Measurements from ENCODE around the gene NOL4L. TPM values are rescaled to one million over a fixed set of nuclear protein-coding genes. Genes with fewer than 3 reads are reported as not detected.

The NOL4L gene
- total RNA-seq, 1 donor from 2014 or later = 90.6 TPM

- H3K9me3 Mint-ChIP-seq = peaks cover 15% of the 10 kb centered on the region
- TF ChIP-seq, protein P1, sequence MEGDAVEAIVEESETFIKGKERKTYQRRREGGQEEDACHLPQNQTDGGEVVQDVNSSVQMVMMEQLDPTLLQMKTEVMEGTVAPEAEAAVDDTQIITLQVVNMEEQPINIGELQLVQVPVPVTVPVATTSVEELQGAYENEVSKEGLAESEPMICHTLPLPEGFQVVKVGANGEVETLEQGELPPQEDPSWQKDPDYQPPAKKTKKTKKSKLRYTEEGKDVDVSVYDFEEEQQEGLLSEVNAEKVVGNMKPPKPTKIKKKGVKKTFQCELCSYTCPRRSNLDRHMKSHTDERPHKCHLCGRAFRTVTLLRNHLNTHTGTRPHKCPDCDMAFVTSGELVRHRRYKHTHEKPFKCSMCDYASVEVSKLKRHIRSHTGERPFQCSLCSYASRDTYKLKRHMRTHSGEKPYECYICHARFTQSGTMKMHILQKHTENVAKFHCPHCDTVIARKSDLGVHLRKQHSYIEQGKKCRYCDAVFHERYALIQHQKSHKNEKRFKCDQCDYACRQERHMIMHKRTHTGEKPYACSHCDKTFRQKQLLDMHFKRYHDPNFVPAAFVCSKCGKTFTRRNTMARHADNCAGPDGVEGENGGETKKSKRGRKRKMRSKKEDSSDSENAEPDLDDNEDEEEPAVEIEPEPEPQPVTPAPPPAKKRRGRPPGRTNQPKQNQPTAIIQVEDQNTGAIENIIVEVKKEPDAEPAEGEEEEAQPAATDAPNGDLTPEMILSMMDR (IDR thresholded peaks at IDR 0.05; ENCODE audit: unreplicated experiment) = no peak
- H3K4me1 Mint-ChIP-seq = peaks cover 5% of the 10 kb centered on the region
Observed at GRCh38 chr20:32553618-32554017, 31.5 kb downstream of the NOL4L start.

DNA sequence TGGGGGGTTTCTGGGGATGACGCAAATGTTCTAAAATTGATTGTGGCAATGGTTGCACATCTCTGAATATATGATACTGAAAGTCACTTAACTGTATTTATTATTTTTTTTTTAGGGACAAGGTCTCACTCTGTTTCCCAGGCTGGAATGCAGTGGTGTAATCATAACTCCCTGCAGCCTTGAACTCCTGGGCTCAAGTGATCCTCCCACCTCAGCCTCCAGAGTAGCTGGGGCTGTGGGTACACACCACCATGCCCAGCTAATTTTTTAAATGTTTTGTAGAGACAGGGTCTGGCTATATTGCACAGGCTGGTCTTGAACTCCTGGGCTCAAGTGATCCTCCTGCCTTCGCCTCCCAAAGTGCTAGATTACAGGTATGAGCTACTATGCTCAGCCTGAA, 33.4 kb downstream of the NOL4L start:
- TF ChIP-seq, protein P1 (IDR thresholded peaks at IDR 0.05; ENCODE audit: unreplicated experiment) = no peak
- no peaks in the 10 kb centered on the region for H3K4me1 Mint-ChIP-seq

More at GRCh38 chr20:32553618-32554017, 31.5 kb downstream of the NOL4L start:
- Mint-ChIP-seq H3K27me3 (ENCODE audit: low read depth) (no peaks in the 10 kb centered on the region), H3K4me3 (no peak overlapping the region), H3K36me3 (peaks cover 25% of the 10 kb centered on the region), H3K27ac (no peak overlapping the region)
- no peak for DNase-seq (ENCODE audit: low spot score in 2 of 2, unreplicated experiment in 2 of 2)

DNA sequence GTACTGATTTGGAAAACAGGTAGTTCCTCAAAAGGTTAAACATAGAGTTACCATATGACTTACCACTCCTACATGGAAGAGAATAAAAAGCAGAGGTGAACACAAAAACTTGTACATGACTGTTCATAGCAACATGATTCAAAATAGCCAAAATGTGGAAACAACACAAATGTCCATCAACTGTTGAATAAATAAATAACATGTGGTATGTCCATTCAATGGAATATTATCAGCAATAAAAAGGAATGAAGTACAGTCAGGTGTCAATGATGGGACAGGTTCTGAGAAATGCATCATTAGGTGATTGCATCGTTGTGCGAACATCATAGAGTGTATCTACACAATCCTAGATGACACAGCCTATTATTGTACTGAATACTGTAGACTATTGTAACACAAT, 35.3 kb downstream of the NOL4L start:
- TF ChIP-seq, protein P1 (IDR thresholded peaks at IDR 0.05; ENCODE audit: unreplicated experiment) = no peak
- no peak for DNase-seq (ENCODE audit: low spot score in 2 of 2, unreplicated experiment in 2 of 2)
- H3K9me3 Mint-ChIP-seq = peaks cover 14% of the 10 kb centered on the region
- no peak overlapping the region for H3K27ac Mint-ChIP-seq
- H3K27me3 Mint-ChIP-seq (ENCODE audit: low read depth) = no peaks in the 10 kb centered on the region
- H3K4me3 Mint-ChIP-seq = no peak overlapping the region
- peaks cover 18% of the 10 kb centered on the region for H3K36me3 Mint-ChIP-seq
- H3K4me1 Mint-ChIP-seq = peaks cover 7% of the 10 kb centered on the region

More for the DNA sequence above, 33.4 kb downstream of the NOL4L start:
- Mint-ChIP-seq H3K4me3 (no peak overlapping the region), H3K9me3 (peaks cover 18% of the 10 kb centered on the region), H3K27me3 (ENCODE audit: low read depth) (no peaks in the 10 kb centered on the region), H3K36me3 (peaks cover 29% of the 10 kb centered on the region), H3K27ac (no peak overlapping the region)
- DNase-seq (ENCODE audit: low spot score in 2 of 2, unreplicated experiment in 2 of 2) = no peak

DNA sequence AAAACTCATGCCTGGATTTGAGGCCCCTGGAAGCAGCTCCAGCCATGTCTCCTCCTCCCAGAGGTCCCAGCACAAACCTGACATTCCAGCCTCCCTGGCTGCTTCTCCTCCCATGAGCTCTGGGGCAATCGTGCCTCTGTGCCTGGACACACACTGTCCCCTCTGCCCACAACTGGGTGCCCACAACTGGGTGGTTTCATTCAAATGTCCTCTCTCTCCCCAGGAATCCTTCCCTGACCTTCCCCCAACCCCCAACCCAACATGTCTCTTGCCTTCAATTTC, 37.4 kb downstream of the NOL4L start:
- no peak for DNase-seq (ENCODE audit: low spot score in 2 of 2, unreplicated experiment in 2 of 2)
- TF ChIP-seq, protein P1 (IDR thresholded peaks at IDR 0.05; ENCODE audit: unreplicated experiment) = no peak
- Mint-ChIP-seq H3K4me3 (no peak overlapping the region), H3K9me3 (peaks cover 14% of the 10 kb centered on the region), H3K4me1 (peaks cover 22% of the 10 kb centered on the region), H3K36me3 (peaks cover 16% of the 10 kb centered on the region), H3K27me3 (ENCODE audit: low read depth) (no peaks in the 10 kb centered on the region), H3K27ac (no peak overlapping the region)

GRCh38 chr20:32546918-32547752, 38.0 kb downstream of the NOL4L start:
- DNase-seq (ENCODE audit: low spot score in 2 of 2, unreplicated experiment in 2 of 2) = no peak
- TF ChIP-seq, protein P1 (IDR thresholded peaks at IDR 0.05; ENCODE audit: unreplicated experiment) = no peak
- peaks cover 14% of the 10 kb centered on the region for H3K9me3 Mint-ChIP-seq
- H3K36me3 Mint-ChIP-seq = peaks cover 16% of the 10 kb centered on the region
- no peaks in the 10 kb centered on the region for H3K27me3 Mint-ChIP-seq (ENCODE audit: low read depth)
- H3K4me1 Mint-ChIP-seq = peaks cover 25% of the 10 kb centered on the region
- no peak overlapping the region for H3K4me3 Mint-ChIP-seq
- no peak overlapping the region for H3K27ac Mint-ChIP-seq
